ENCODE results near the gene IER5L.

IER5L gene

GRCh38 chr9:129149442-129149841 is 28.6 kb downstream of the IER5L start:
- Mint-ChIP-seq H3K4me3 (no peak overlapping the region), H3K4me1 (peaks cover 2% of the 10 kb centered on the region), H3K27me3 (no peaks in the 10 kb centered on the region), H3K27ac (no peak overlapping the region), H3K9me3 (no peaks in the 10 kb centered on the region), H3K36me3 (ENCODE audit: low read depth) (no peaks in the 10 kb centered on the region)
- no peak for ATAC-seq
- DNase-seq: no peak

GRCh38 chr9:129148463-129149204 is 29.4 kb downstream of the IER5L start:
- Mint-ChIP-seq H3K4me3 (no peak overlapping the region), H3K4me1 (peaks cover 7% of the 10 kb centered on the region), H3K27me3 (no peaks in the 10 kb centered on the region), H3K27ac (no peak overlapping the region), H3K9me3 (no peaks in the 10 kb centered on the region), H3K36me3 (ENCODE audit: low read depth) (peaks cover 6% of the 10 kb centered on the region)
- ATAC-seq (no peak), DNase-seq (no peak)

DNA sequence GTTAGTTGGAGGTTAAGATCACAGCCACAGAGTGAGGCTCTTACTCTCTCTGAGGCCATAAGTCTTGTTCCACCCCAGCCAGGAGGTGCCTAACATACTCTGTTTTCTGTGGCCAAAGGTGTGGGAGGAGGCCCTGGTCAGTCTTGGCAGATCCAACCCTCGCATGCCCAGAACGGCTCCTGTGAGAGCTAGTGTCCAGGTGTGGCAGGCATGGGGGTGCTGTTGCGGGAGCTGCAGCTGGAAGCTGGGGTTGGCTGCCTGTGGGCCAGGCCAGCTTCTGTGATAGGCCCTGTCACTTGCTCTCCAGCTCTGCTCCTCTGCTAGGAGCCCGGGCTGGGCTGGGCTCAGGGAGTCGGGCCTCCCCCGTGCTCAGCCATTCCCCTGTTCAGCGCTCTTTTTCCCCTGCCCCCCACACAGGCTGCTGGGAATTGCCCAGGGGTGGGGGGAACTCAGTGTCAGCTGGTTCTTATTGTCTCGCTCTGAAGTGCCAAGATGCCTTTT is 31.6 kb downstream of the IER5L start:
- Mint-ChIP-seq H3K27me3 (no peaks in the 10 kb centered on the region), H3K27ac (no peak overlapping the region), H3K36me3 (ENCODE audit: low read depth) (peaks cover 10% of the 10 kb centered on the region), H3K4me3 (no peak overlapping the region), H3K9me3 (no peaks in the 10 kb centered on the region), H3K4me1 (peaks cover 24% of the 10 kb centered on the region)
- no peak for DNase-seq
- ATAC-seq: no peak

GRCh38 chr9:129145841-129146292 is 32.2 kb downstream of the IER5L start:
- no peak for ATAC-seq
- DNase-seq: no peak
- Mint-ChIP-seq H3K36me3 (ENCODE audit: low read depth) (peaks cover 13% of the 10 kb centered on the region), H3K4me3 (no peak overlapping the region), H3K4me1 (peaks cover 30% of the 10 kb centered on the region), H3K9me3 (no peaks in the 10 kb centered on the region), H3K27me3 (no peaks in the 10 kb centered on the region), H3K27ac (no peak overlapping the region)

- Mint-ChIP-seq H3K9me3 (no peaks in the 10 kb centered on the region), H3K36me3 (ENCODE audit: low read depth) (peaks cover 13% of the 10 kb centered on the region), H3K27me3 (no peaks in the 10 kb centered on the region), H3K4me3 (no peak overlapping the region), H3K27ac (no peak overlapping the region), H3K4me1 (peaks cover 35% of the 10 kb centered on the region)
- DNase-seq (no peak), ATAC-seq (no peak)
Observed at GRCh38 chr9:129145316-129145715, 32.7 kb downstream of the IER5L start.

DNA sequence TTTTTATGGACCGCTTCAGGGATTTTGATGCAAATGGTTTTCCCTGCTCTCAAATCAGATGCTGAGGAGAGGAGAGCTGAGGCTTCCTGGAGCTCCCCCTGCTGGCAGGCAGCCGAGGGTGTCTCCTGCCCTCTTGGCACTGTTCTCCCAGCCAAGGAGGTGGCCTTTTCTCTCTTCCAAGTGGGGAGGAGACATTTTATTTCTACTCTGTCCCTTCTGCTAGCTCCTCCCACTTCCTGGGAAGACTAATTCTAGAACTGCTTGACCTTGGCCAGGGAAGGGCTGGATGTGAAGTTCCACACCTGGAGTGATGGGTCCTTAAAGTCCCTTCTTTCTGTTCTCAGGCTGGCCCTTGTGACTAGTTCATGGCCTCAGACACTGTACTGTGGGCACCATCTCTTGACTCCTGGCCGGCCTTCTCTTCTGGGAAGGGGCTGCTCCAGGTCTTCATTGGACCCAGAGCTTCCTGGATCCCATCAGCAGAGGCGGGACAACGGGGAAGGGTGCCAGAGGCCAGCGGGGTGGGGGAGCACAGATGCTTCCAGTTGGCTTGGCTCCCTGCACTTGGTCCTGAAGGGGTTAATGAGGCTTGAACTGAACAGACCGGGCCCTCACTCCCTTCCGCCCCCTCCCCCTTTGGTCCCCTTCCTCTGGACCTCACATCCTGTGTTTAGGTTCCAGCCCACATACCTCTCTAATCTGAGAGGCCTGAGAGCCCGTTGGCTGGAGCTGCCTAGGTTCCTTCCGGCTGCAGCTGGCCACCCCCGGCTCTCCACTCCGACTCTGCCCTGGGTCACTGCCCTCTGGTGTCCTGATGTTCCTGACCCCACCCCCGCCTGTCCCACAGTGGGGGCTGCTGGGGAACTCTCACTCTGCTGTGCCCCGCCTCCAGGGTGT is 34.8 kb downstream of the IER5L start:
- ATAC-seq: peak; percentile 24

DNA sequence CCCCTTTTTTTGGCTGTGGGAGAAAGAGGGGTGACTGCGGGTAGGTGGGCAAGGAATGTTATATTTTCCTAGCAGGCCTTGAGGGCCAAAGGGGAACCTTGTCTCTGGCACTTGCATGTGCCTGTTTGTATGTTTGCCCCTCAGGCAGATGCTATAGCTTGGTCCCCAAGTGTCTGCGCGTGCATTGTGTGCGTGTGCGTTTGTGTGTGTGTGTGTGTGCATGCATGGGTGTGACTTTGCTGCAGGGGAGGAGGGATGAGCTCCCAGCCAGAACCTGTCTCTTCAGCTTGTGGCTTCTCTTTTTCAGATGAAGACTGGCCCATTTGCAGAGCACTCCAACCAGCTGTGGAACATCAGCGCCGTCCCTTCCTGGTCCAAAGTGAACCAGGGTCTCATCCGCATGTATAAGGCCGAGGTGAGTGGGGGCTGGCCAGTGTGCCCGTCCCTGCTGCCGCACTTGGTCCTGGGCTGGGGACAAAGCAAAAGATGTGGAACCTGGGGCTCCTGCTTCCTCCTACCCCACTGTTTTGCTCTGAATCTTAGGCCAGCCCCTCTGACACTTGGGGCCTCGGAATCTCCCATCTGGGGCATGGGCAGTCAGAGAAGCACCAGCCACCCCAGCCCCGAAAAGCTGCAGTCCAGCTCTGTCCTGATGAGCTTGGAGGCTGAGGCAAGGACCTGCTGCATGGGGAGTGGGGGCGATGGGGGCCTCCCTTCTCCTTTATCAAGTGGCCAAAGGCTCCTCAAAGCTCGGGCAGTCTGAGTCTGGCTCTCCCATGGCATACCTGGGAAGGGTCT is 35.7 kb downstream of the IER5L start:
- peak overlapping the region; percentile 98 for H3K27ac Mint-ChIP-seq
- H3K36me3 Mint-ChIP-seq (ENCODE audit: low read depth): peaks cover 15% of the 10 kb centered on the region
- H3K4me3 Mint-ChIP-seq: no peak overlapping the region
- ATAC-seq (no peak), DNase-seq (no peak)
- H3K27me3 Mint-ChIP-seq: no peaks in the 10 kb centered on the region
- peaks cover 48% of the 10 kb centered on the region for H3K4me1 Mint-ChIP-seq
- no peaks in the 10 kb centered on the region for H3K9me3 Mint-ChIP-seq

More for the DNA sequence above, 34.8 kb downstream of the IER5L start:
- DNase-seq: peak; percentile 85
- Mint-ChIP-seq H3K4me1 (peaks cover 48% of the 10 kb centered on the region), H3K9me3 (no peaks in the 10 kb centered on the region), H3K27ac (peak overlapping the region; percentile 39), H3K36me3 (ENCODE audit: low read depth) (peaks cover 13% of the 10 kb centered on the region), H3K27me3 (no peaks in the 10 kb centered on the region), H3K4me3 (no peak overlapping the region)

GRCh38 chr9:129141066-129142041 is 36.7 kb downstream of the IER5L start:
- peaks cover 15% of the 10 kb centered on the region for H3K36me3 Mint-ChIP-seq (ENCODE audit: low read depth)
- peaks cover 46% of the 10 kb centered on the region for H3K4me1 Mint-ChIP-seq
- peak; percentile 37 for DNase-seq
- H3K27me3 Mint-ChIP-seq: no peaks in the 10 kb centered on the region
- H3K9me3 Mint-ChIP-seq: no peaks in the 10 kb centered on the region
- ATAC-seq: no peak
- H3K27ac Mint-ChIP-seq: peak overlapping the region; percentile 98
- H3K4me3 Mint-ChIP-seq: peak overlapping the region; percentile 87

GRCh38 chr9:129140397-129141065 is 37.5 kb downstream of the IER5L start:
- DNase-seq: peak; percentile 47
- H3K9me3 Mint-ChIP-seq: no peaks in the 10 kb centered on the region
- H3K36me3 Mint-ChIP-seq (ENCODE audit: low read depth): peaks cover 15% of the 10 kb centered on the region
- H3K4me3 Mint-ChIP-seq: peak overlapping the region; percentile 87
- no peaks in the 10 kb centered on the region for H3K27me3 Mint-ChIP-seq
- H3K4me1 Mint-ChIP-seq: peaks cover 46% of the 10 kb centered on the region
- ATAC-seq: peak; percentile 26
- peak overlapping the region; percentile 98 for H3K27ac Mint-ChIP-seq

GRCh38 chr9:129139993-129140396 is 38.1 kb downstream of the IER5L start:
- Mint-ChIP-seq H3K4me3 (peak overlapping the region; percentile 87), H3K36me3 (ENCODE audit: low read depth) (peaks cover 19% of the 10 kb centered on the region), H3K27ac (peak overlapping the region; percentile 98), H3K27me3 (no peaks in the 10 kb centered on the region), H3K4me1 (peaks cover 46% of the 10 kb centered on the region), H3K9me3 (no peaks in the 10 kb centered on the region)
- DNase-seq: peak; percentile 80
- ATAC-seq: peak; percentile 88

DNA sequence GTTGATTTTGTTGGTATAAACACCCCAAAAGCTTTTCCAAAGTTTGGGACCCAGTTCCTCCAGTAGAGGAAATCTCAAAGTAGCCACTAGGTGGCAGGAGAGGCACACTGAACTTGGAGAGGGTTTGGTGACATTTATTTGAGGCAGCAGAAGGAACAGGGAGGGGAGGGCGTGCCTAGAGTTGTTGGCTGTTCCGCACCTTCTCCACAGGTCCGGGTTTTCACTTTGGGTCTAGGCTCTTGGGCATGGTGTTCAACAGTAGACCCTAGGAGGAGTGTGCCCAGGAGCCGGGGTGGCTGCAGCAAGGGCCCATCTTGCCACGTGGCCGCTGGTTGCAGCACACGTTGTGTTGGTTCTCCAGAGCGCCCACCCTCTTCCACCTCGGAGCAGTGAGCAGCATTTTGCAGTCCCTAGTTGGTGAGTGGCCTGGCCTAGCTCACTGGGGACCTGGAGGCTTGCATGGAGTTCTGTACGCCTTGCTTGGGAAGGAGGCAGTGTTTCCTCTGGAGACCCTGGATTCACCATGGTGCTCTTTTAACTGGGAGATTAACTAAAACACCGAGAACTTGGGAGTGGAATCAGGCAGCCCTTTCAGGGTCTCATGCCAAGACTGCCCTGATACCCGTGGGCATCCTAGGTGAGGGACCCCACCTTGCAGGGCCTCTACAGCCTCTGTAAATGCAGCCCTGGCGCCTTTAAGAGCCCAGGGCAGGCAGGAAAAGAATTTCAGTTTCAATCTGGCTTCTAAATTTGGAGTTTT is 38.6 kb downstream of the IER5L start:
- Mint-ChIP-seq H3K9me3 (no peaks in the 10 kb centered on the region), H3K27me3 (no peaks in the 10 kb centered on the region), H3K4me3 (peak overlapping the region; percentile 87), H3K36me3 (ENCODE audit: low read depth) (peaks cover 19% of the 10 kb centered on the region), H3K4me1 (peaks cover 46% of the 10 kb centered on the region), H3K27ac (peak overlapping the region; percentile 98)
- ATAC-seq (peak; percentile 45), DNase-seq (peak; percentile 79)

DNA sequence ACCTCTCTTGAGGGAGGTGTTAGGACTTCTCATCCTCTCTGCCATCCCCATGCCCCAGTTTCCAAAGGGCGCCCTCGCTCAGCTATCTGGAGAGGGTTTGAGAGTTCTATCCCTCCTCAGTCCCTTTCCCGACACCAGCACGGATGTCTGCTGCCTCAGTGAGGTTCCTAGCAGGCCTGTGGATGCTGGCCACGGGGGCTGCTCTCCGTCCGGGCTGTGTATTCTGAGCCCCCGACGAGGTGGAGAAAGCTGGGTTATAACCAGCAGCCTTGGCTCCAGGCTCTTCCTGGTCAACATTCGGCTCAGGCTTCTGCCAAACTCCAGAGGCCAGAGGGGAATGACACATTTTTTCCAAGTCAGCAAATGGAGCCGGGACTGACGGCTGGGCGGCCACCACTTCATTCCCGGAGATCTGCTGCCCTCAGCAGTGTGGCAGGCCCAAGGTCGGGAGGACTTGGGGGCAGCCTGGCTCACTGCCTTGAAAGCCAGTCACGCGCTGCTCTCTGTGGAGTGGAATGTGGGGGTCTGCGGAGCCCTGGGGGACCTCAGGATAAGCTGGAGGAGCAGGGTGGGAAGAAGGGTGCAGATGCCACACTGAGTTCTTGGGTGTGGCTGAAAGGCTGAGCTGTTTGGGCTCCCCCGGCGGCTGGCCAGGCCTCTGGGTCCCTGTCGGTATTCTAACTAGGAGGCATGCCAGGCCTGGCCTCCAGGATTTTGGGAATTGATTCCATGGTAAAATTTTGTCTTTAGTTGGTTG is 39.4 kb downstream of the IER5L start:
- peak overlapping the region; percentile 98 for H3K27ac Mint-ChIP-seq
- peaks cover 41% of the 10 kb centered on the region for H3K4me1 Mint-ChIP-seq
- peak overlapping the region; percentile 87 for H3K4me3 Mint-ChIP-seq
- DNase-seq (no peak), ATAC-seq (no peak)
- no peaks in the 10 kb centered on the region for H3K27me3 Mint-ChIP-seq
- peaks cover 15% of the 10 kb centered on the region for H3K36me3 Mint-ChIP-seq (ENCODE audit: low read depth)
- no peaks in the 10 kb centered on the region for H3K9me3 Mint-ChIP-seq
